ENCODE measurements around the gene STXBP5.

STXBP5 gene

GRCh38 chr6:147434076-147434475 is 229.9 kb downstream of the STXBP5 start:
- no peak for DNase-seq

GRCh38 chr6:147434516-147434915 is 230.3 kb downstream of the STXBP5 start:
- DNase-seq, result no peak

GRCh38 chr6:147437615-147438014 is 233.4 kb downstream of the STXBP5 start:
- no peak for DNase-seq

- no peak for DNase-seq
Measured at GRCh38 chr6:147438758-147439528, 234.7 kb downstream of the STXBP5 start.
